ENCODE data around the gene ALKBH2. TPM values are rescaled to one million over a fixed set of nuclear protein-coding genes. Genes with fewer than 3 reads are reported as not detected.
"Not testable (repeated sequence)": the region's sequence is repeated elsewhere in the genome, so short reads cannot be mapped to it uniquely, and the experiment has no call there.

Gene ALKBH2
- total RNA-seq, 4 donors from 2014 or later = 10.4 to 19.0 (median 13.6) TPM

DNA sequence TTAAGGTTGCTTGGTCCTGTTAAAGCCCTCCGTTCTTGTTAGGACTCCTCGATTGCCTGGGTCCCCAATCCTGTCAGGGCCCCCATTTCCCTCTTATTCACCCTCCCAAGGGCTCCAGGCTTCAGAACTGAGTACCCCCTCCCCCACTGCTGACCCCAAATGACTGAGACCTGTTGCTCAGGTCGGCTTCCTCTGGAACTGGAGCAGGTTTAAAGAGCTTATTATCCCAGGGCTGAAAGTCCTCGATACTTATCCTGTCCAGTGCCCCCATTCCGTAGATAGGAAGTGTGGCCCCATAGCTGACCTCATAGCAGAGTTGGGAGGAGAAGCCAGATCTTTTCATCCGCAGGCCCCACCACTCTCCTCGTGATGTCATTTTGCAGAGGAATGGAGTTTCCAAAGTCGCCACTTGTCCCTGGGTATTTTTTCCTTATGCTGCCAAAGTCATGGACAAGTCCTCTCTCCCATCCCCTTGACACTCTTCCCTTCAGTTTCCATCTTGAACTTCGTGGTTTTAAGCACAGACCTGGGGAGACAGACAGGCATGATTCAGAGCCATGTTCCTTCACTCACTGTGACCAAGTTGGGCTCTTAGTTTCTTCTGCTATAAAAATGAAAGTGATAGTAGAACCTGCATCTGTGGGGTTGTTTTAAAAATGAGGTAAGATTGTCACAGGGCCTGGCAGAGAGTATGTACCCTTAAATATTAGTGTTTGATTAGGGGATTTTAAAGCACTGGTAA lies 39.7 kb downstream of the ALKBH2 start:
- H3K36me3 ChIP-seq = peaks cover 4 to 19% (median 10%) of the 10 kb centered on the region in 4 donors
- no peaks in the 10 kb centered on the region for H3K27me3 ChIP-seq
- H3K9me3 ChIP-seq = no peaks in the 10 kb centered on the region
- TF ChIP-seq, protein P1, sequence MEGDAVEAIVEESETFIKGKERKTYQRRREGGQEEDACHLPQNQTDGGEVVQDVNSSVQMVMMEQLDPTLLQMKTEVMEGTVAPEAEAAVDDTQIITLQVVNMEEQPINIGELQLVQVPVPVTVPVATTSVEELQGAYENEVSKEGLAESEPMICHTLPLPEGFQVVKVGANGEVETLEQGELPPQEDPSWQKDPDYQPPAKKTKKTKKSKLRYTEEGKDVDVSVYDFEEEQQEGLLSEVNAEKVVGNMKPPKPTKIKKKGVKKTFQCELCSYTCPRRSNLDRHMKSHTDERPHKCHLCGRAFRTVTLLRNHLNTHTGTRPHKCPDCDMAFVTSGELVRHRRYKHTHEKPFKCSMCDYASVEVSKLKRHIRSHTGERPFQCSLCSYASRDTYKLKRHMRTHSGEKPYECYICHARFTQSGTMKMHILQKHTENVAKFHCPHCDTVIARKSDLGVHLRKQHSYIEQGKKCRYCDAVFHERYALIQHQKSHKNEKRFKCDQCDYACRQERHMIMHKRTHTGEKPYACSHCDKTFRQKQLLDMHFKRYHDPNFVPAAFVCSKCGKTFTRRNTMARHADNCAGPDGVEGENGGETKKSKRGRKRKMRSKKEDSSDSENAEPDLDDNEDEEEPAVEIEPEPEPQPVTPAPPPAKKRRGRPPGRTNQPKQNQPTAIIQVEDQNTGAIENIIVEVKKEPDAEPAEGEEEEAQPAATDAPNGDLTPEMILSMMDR (IDR thresholded peaks at IDR 0.05) = no peak
- TF ChIP-seq POLR2AphosphoS5 (IDR thresholded peaks at IDR 0.05) (no peak), EP300 (IDR thresholded peaks at IDR 0.05) (no peak), POLR2A (IDR thresholded peaks at IDR 0.05; ENCODE audit: low read depth) (no peak)
- WGBS = 33% methylated on average over 9 of the region's 9 CpGs
- H3K27ac ChIP-seq (replicated peaks in 1 of 4) = peak overlapping the region; percentile 83 to 90 (median 85)
- intact Hi-C loops (cut with DNase I) = no loop called here
- no peak for DNase-seq (ENCODE audit: extremely low spot score)
- H3K4me3 ChIP-seq = peak overlapping the region; percentile 79 to 98 (median 92)
- H3K4me1 ChIP-seq = peaks cover 16 to 23% (median 22%) of the 10 kb centered on the region in 4 donors

DNA sequence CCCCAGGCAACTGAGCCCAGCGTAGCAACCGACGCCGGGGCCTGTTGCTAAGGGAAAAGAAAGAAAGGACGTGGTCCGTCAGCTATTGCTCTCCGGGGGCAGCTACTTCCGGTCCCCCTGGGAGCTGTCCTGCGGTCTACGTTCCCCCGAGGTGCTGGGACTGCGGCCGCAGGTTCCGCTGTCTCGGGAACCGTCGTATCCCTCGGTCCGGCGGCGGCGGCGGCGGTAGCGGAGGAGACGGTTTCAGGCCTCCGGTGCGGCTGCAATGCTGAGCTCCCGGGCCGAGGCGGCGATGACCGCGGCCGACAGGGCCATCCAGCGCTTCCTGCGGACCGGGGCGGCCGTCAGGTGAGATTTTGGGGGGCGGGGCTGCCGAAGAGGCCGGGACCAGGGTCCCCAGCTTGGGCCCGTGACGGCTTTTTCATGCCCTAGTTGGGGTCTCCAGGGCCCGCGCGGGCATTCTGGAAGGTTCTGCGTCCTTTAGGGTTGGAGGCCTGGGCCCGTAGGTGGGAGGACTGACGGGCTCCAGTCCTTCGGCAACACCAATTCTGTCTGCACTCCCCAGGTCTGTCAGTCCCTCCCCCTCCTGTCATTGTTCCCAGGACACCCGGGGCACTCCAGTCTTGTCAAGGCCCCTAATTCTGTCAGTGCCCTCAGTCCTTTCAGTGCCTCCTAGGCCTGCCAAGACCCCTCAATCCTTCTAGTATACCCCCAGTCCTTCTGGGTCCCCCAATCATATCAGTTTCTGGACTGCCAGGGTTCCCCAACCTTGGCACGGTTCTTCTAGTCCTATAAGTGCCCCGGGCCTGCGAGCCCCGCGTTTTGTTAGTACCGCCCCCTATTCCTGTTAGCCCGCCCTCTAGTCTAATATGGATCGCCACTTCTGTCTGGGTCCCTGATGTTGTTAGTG lies 40.6 kb downstream of the ALKBH2 start, which contains the start of gene USP30:
TSS of gene USP30 (plus strand) at position 163 of the 910 bp plus-strand sequence. CDS start at position 266, 103 bp downstream.
- H3K27ac ChIP-seq (replicated peaks in 1 of 4) = peak within 1 kb of the TSS; percentile 83 to 90 (median 85)
- intact Hi-C loops (cut with DNase I) = no loop called here
- under 1% methylated on average over 29 of the region's 61 CpGs for WGBS
- H3K36me3 ChIP-seq = peaks cover 0 to 10% (median 2%) of the 10 kb centered on the region in 4 donors
- DNase-seq (ENCODE audit: extremely low spot score) = peak; percentile 94
- peak; percentile 70 to 88 for TF ChIP-seq POLR2AphosphoS5 (IDR thresholded peaks at IDR 0.05)
- TF ChIP-seq EP300 (IDR thresholded peaks at IDR 0.05) = no peak
- TF ChIP-seq, protein P1 (IDR thresholded peaks at IDR 0.05) = peak in 1 of 3 experiments; percentile 25
- H3K9me3 ChIP-seq = no peaks in the 10 kb centered on the region
- peaks cover 16 to 23% (median 22%) of the 10 kb centered on the region in 4 donors for H3K4me1 ChIP-seq
- H3K4me3 ChIP-seq = peak within 1 kb of the TSS; percentile 79 to 98 (median 92)
- H3K27me3 ChIP-seq = no peaks in the 10 kb centered on the region

DNA sequence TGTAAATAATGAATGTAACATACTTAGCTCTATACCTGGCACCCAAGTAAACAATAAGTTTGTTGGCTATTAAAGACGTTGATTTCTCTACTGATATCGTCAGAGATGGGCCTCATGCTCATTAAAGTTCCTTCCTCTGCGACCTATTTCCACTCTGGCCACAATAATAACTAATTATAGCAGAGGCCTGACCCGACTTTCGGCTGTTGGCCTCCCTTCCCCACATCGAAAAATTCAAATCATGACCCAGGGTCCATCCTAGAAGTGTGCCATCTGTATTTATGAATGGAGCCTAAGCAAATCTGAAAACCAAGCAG lies 41.2 kb downstream of the ALKBH2 start:
- intact Hi-C loops (cut with DNase I) = no loop called here
- Histone ChIP-seq H3K27me3 (no peaks in the 10 kb centered on the region), H3K4me1 (peaks cover 16 to 23% (median 22%) of the 10 kb centered on the region in 4 donors), H3K27ac (replicated peaks in 1 of 4) (peak overlapping the region; percentile 83 to 90 (median 85)), H3K36me3 (peaks cover 0 to 5% (median 0%) of the 10 kb centered on the region in 4 donors), H3K9me3 (no peaks in the 10 kb centered on the region), H3K4me3 (peak overlapping the region; percentile 79 to 98 (median 92))
- WGBS = 17% methylated on average over 6 of the region's 6 CpGs
- DNase-seq (ENCODE audit: extremely low spot score) = no peak
- TF ChIP-seq EP300 (IDR thresholded peaks at IDR 0.05) (no peak), POLR2A (IDR thresholded peaks at IDR 0.05; ENCODE audit: low read depth) (no peak), POLR2AphosphoS5 (IDR thresholded peaks at IDR 0.05) (no peak)
- TF ChIP-seq, protein P1 (IDR thresholded peaks at IDR 0.05) = no peak

DNA sequence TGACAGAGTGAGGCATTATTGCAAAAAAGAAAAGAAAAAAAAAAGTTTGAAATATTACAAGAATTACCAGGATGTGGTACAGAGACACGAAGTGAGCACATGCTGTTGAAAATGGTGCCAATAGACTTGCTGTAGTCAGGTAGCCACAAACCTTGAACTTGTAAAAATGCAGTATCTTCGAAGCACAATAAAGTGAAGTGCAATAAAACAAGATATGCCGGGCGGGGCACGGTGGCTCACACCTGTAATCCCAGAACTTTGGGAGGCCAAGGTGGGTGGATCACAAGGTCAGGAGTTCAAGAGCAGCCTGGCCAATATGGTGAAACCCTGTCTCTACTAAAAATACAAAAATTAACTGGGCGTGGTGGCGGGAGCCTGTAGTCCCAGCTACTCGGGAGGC lies 43.5 kb downstream of the ALKBH2 start:
- H3K36me3 ChIP-seq; H3K4me3 ChIP-seq; H3K27ac ChIP-seq (replicated peaks in 1 of 4); H3K9me3 ChIP-seq; H3K27me3 ChIP-seq; intact Hi-C loops (cut with DNase I); DNase-seq (ENCODE audit: extremely low spot score): not testable (repeated sequence)
- WGBS = 73% methylated on average over 8 of the region's 8 CpGs
- H3K4me1 ChIP-seq = peaks cover 16 to 23% (median 22%) of the 10 kb centered on the region in 4 donors

DNA sequence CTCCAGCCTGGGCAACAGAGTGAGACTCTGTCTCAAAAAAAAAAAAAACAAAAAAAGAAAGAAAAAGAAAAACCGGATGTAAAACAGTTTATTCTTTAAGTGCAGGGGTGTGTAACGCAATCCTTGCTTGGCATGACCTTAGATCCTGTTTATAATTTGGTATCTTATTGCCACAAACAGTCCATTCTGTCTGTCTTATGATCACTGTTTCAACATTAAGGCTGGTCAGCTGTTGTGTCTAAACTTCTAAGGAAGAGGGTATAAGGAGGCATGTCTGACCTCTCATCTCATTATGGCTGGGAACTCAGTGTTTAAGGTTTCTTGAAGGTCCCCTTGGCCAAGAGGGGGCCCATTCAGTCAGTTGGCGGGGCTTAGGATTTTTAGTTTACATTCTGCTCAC lies 44.6 kb downstream of the ALKBH2 start:
- Histone ChIP-seq H3K4me1 (peaks cover 10 to 14% (median 14%) of the 10 kb centered on the region in 4 donors), H3K27me3 (peaks cover 0 to 14% (median 0%) of the 10 kb centered on the region in 4 donors)
- H3K36me3 ChIP-seq; H3K27ac ChIP-seq (replicated peaks in 1 of 4); H3K9me3 ChIP-seq; H3K4me3 ChIP-seq; intact Hi-C loops (cut with DNase I); DNase-seq (ENCODE audit: extremely low spot score): not testable (repeated sequence)
- WGBS = 92% methylated on average over 3 of the region's 3 CpGs
